AG04449 (cell line): ENCODE measurements around the gene CACNG5.
A peak's percentile ranks its signal among the peaks of the same experiment; 100 is the strongest.
"Not testable (repeated sequence)": the region's sequence is repeated elsewhere in the genome, so short reads cannot be mapped to it uniquely, and the experiment has no call there.

Source experiments
- CTCF ChIA-PET: fragments of 350-600 bp; formaldehyde crosslinking; extraction: SDS; loops from one replicate; lab custom pipeline; 2021; ENCODE audit warnings: antibody characterized with exemption; lab: Yijun Ruan, JAX
- POLR2A ChIA-PET: fragments of 400-600, 350-600 bp; formaldehyde crosslinking; extraction: SDS; loops from one replicate; lab custom pipeline; 2020; ENCODE audit warnings: antibody characterized with exemption, inconsistent platforms; lab: Yijun Ruan, JAX
- DNase-seq: peaks from one replicate; pipeline ENCODE4 v3.0.0-alpha.2; 2010; ENCODE audit warnings: low read depth, low spot score
- H3K4me3 ChIP-seq: 2 replicates; pipeline ENCODE4 v1.5.1; 2011; ENCODE audit warnings: low read depth, mild to moderate bottlenecking, control low read depth, low read length
- CTCF ChIP-seq: IDR thresholded peaks from one replicate; pipeline ENCODE4 v1.5.1; 2011; ENCODE audit warnings: mild to moderate bottlenecking, moderate library complexity, low read length, control low read depth, inconsistent platforms; ENCODE audit not compliant: insufficient read depth; ENCODE audit errors: missing control alignments

The CACNG5 gene

GRCh38 chr17:66900126-66901010 is 65.5 kb downstream of the CACNG5 start:
- POLR2A ChIA-PET, result no interaction called here
- no peak for DNase-seq

GRCh38 chr17:66903296-66903695 is 68.4 kb downstream of the CACNG5 start:
- DNase-seq, POLR2A ChIA-PET, H3K4me3 ChIP-seq: not testable (repeated sequence)
- CTCF ChIA-PET, result interaction anchor here (3.8 kb wide), 1 partner anchor 175 kb away, joined by 18 read pairs; no protein-coding TSS in a partner anchor

More at GRCh38 chr17:66900126-66901010, 65.5 kb downstream of the CACNG5 start:
- H3K4me3 ChIP-seq, result no peak overlapping the region
- TF ChIP-seq CTCF, result peak; percentile 19
- CTCF ChIA-PET, result interaction anchor here (0.7 to 2.6 kb wide), 18 partner anchors 9 to 712 kb away, joined by 3 to 10 read pairs (median 4); no protein-coding TSS in a partner anchor

DNA sequence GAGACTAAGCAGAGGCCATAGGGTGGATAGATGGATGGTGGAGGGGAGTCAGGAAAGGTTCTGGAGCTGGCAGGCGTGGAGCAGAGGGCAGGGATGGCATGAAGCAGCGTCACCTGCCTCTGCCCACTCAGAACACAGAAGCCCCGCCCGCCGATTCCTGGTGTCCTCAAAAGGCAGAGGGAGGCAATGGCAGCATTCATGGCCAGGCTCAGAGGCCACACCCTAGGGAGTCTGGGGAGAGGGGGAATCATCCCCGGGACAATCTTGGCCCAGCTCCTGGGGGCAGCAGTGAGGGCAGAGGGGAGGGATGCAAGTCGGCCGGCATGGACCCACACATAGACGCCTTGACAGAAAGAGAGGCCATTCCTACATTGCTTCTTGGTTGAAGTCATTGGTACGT is 68.9 kb downstream of the CACNG5 start:
- CTCF ChIA-PET, result interaction anchor here (3.8 kb wide), 1 partner anchor 175 kb away, joined by 18 read pairs; no protein-coding TSS in a partner anchor
- H3K4me3 ChIP-seq, result no peak overlapping the region

GRCh38 chr17:66904760-66905624 is 70.1 kb downstream of the CACNG5 start:
- TF ChIP-seq CTCF, result no peak
- DNase-seq, result no peak
- ChIA-PET CTCF (interaction anchor here (0.6 to 3.8 kb wide), 9 partner anchors 8 to 815 kb away, joined by 3 to 18 read pairs (median 4); no protein-coding TSS in a partner anchor), POLR2A (no interaction called here)
- H3K4me3 ChIP-seq, result no peak overlapping the region

More for the DNA sequence above, 68.9 kb downstream of the CACNG5 start:
- POLR2A ChIA-PET, result no interaction called here
- no peak for DNase-seq
- TF ChIP-seq CTCF, result no peak

- ChIA-PET POLR2A (no interaction called here), CTCF (interaction anchor here (0.6 to 2.4 kb wide), 9 partner anchors 9 to 706 kb away, joined by 3 to 18 read pairs (median 4); no protein-coding TSS in a partner anchor)
- TF ChIP-seq CTCF, result peak; percentile 88
- H3K4me3 ChIP-seq, result no peak overlapping the region
- no peak for DNase-seq
Observed at GRCh38 chr17:66906321-66907278, 71.7 kb downstream of the CACNG5 start.
